ENCODE results near the gene LRRC9.

Gene LRRC9

GRCh38 chr14:59919570-59920377 lies at the start of gene LRRC9:
LRRC9 (plus strand) TSS chr14:59920144.
- Histone ChIP-seq H3K4me1 (no peaks in the 10 kb centered on the region), H3K9me3 (no peaks in the 10 kb centered on the region), H3K27me3 (ENCODE audit: low read depth) (no peaks in the 10 kb centered on the region), H3K4me3 (peak within 1 kb of the TSS; percentile 43), H3K36me3 (replicated peaks) (no peaks in the 10 kb centered on the region)
- in situ Hi-C loops (cut with MboI; ENCODE audit: low sequenced_read_pairs), result no loop called here
- DNase-seq (ENCODE audit: low spot score in 2 of 2), result peak; percentile 26 to 88

GRCh38 chr14:59870277-59871165 lies 49.4 kb upstream of the LRRC9 start, which contains the start of gene RTN1:
RTN1 (minus strand) TSS chr14:59870776; CDS start chr14:59870630, 146 bp downstream.
- no peaks in the 10 kb centered on the region for H3K36me3 ChIP-seq (replicated peaks)
- H3K9me3 ChIP-seq, result no peaks in the 10 kb centered on the region
- in situ Hi-C loops (cut with MboI; ENCODE audit: low sequenced_read_pairs), result no loop called here
- peak; percentile 73 to 76 for DNase-seq (ENCODE audit: low spot score in 2 of 2)
- peak within 1 kb of the TSS; percentile 30 for H3K4me3 ChIP-seq
- peaks cover 23% of the 10 kb centered on the region for H3K27me3 ChIP-seq (ENCODE audit: low read depth)
- H3K4me1 ChIP-seq, result no peaks in the 10 kb centered on the region

GRCh38 chr14:59871166-59871495 lies 48.8 kb upstream of the LRRC9 start:
- DNase-seq (ENCODE audit: low spot score in 2 of 2), result peak in 1 of 2 experiments; percentile 12
- no peaks in the 10 kb centered on the region for H3K36me3 ChIP-seq (replicated peaks)
- peak overlapping the region; percentile 30 for H3K4me3 ChIP-seq
- no peaks in the 10 kb centered on the region for H3K9me3 ChIP-seq
- in situ Hi-C loops (cut with MboI; ENCODE audit: low sequenced_read_pairs), result no loop called here
- H3K4me1 ChIP-seq, result no peaks in the 10 kb centered on the region
- peaks cover 23% of the 10 kb centered on the region for H3K27me3 ChIP-seq (ENCODE audit: low read depth)

- in situ Hi-C loops (cut with MboI; ENCODE audit: low sequenced_read_pairs), result no loop called here
- Histone ChIP-seq H3K9me3 (no peaks in the 10 kb centered on the region), H3K36me3 (replicated peaks) (no peaks in the 10 kb centered on the region), H3K4me3 (no peak overlapping the region), H3K27me3 (ENCODE audit: low read depth) (no peaks in the 10 kb centered on the region), H3K4me1 (no peaks in the 10 kb centered on the region)
- no peak for DNase-seq (ENCODE audit: low spot score in 2 of 2)
Observed at GRCh38 chr14:59882957-59883356, 37.0 kb upstream of the LRRC9 start.

GRCh38 chr14:59890676-59891075 lies 29.3 kb upstream of the LRRC9 start:
- Histone ChIP-seq H3K27me3 (ENCODE audit: low read depth) (no peaks in the 10 kb centered on the region), H3K9me3 (no peaks in the 10 kb centered on the region), H3K36me3 (replicated peaks) (no peaks in the 10 kb centered on the region), H3K4me3 (no peak overlapping the region), H3K4me1 (no peaks in the 10 kb centered on the region)
- in situ Hi-C loops (cut with MboI; ENCODE audit: low sequenced_read_pairs), result no loop called here
- no peak for DNase-seq (ENCODE audit: low spot score in 2 of 2)

- Histone ChIP-seq H3K4me3 (no peak overlapping the region), H3K9me3 (no peaks in the 10 kb centered on the region), H3K36me3 (replicated peaks) (no peaks in the 10 kb centered on the region), H3K27me3 (ENCODE audit: low read depth) (no peaks in the 10 kb centered on the region), H3K4me1 (no peaks in the 10 kb centered on the region)
- no peak for DNase-seq (ENCODE audit: low spot score in 2 of 2)
- in situ Hi-C loops (cut with MboI; ENCODE audit: low sequenced_read_pairs), result no loop called here
Observed at GRCh38 chr14:59895721-59896120, 24.2 kb upstream of the LRRC9 start.

GRCh38 chr14:59897757-59898383 lies 22.1 kb upstream of the LRRC9 start:
- DNase-seq (ENCODE audit: low spot score in 2 of 2), result peak in 1 of 2 experiments; percentile 18
- Histone ChIP-seq H3K4me3 (no peak overlapping the region), H3K36me3 (replicated peaks) (no peaks in the 10 kb centered on the region), H3K9me3 (no peaks in the 10 kb centered on the region), H3K27me3 (ENCODE audit: low read depth) (no peaks in the 10 kb centered on the region), H3K4me1 (no peaks in the 10 kb centered on the region)
- in situ Hi-C loops (cut with MboI; ENCODE audit: low sequenced_read_pairs), result no loop called here

GRCh38 chr14:59900556-59900955 lies 19.4 kb upstream of the LRRC9 start:
- H3K9me3 ChIP-seq, result no peaks in the 10 kb centered on the region
- no peaks in the 10 kb centered on the region for H3K36me3 ChIP-seq (replicated peaks)
- H3K4me3 ChIP-seq, result no peak overlapping the region
- H3K27me3 ChIP-seq (ENCODE audit: low read depth), result no peaks in the 10 kb centered on the region
- DNase-seq (ENCODE audit: low spot score in 2 of 2), result no peak
- in situ Hi-C loops (cut with MboI; ENCODE audit: low sequenced_read_pairs), result no loop called here
- no peaks in the 10 kb centered on the region for H3K4me1 ChIP-seq

- peaks cover 3% of the 10 kb centered on the region; the same call in 1 of the 2 replicates for H3K36me3 ChIP-seq (replicated peaks)
- in situ Hi-C loops (cut with MboI; ENCODE audit: low sequenced_read_pairs), result no loop called here
- H3K4me1 ChIP-seq, result no peaks in the 10 kb centered on the region
- no peaks in the 10 kb centered on the region for H3K27me3 ChIP-seq (ENCODE audit: low read depth)
- H3K4me3 ChIP-seq, result no peak overlapping the region
- H3K9me3 ChIP-seq, result no peaks in the 10 kb centered on the region
- no peak for DNase-seq (ENCODE audit: low spot score in 2 of 2)
Observed at GRCh38 chr14:59904184-59904583, 15.8 kb upstream of the LRRC9 start.

- in situ Hi-C loops (cut with MboI; ENCODE audit: low sequenced_read_pairs), result no loop called here
- no peak for DNase-seq (ENCODE audit: low spot score in 2 of 2)
- H3K36me3 ChIP-seq (replicated peaks), result peaks cover 3% of the 10 kb centered on the region; the same call in 1 of the 2 replicates
Observed at GRCh38 chr14:59905188-59905587, 14.8 kb upstream of the LRRC9 start.

GRCh38 chr14:59912443-59912842 lies 7.5 kb upstream of the LRRC9 start:
- Histone ChIP-seq H3K9me3 (no peaks in the 10 kb centered on the region), H3K4me1 (no peaks in the 10 kb centered on the region), H3K4me3 (no peak overlapping the region), H3K27me3 (ENCODE audit: low read depth) (0 out of 2 replicates have a peak, but pooled peaks cover 2% of the 10 kb centered on the region), H3K36me3 (replicated peaks) (no peaks in the 10 kb centered on the region)
- in situ Hi-C loops (cut with MboI; ENCODE audit: low sequenced_read_pairs), result no loop called here
- DNase-seq (ENCODE audit: low spot score in 2 of 2), result no peak

More at GRCh38 chr14:59905188-59905587, 14.8 kb upstream of the LRRC9 start:
- Histone ChIP-seq H3K4me3 (no peak overlapping the region), H3K27me3 (ENCODE audit: low read depth) (0 out of 2 replicates have a peak, but pooled peaks cover 2% of the 10 kb centered on the region), H3K4me1 (no peaks in the 10 kb centered on the region), H3K9me3 (no peaks in the 10 kb centered on the region)

- Histone ChIP-seq H3K9me3 (no peaks in the 10 kb centered on the region), H3K36me3 (replicated peaks) (no peaks in the 10 kb centered on the region), H3K27me3 (ENCODE audit: low read depth) (0 out of 2 replicates have a peak, but pooled peaks cover 2% of the 10 kb centered on the region), H3K4me1 (no peaks in the 10 kb centered on the region), H3K4me3 (no peak overlapping the region)
- DNase-seq (ENCODE audit: low spot score in 2 of 2), result no peak
- in situ Hi-C loops (cut with MboI; ENCODE audit: low sequenced_read_pairs), result no loop called here
Observed at GRCh38 chr14:59913187-59913586, 6.8 kb upstream of the LRRC9 start.

- no peaks in the 10 kb centered on the region for H3K36me3 ChIP-seq (replicated peaks)
- H3K4me3 ChIP-seq, result peak overlapping the region; percentile 43
- no peaks in the 10 kb centered on the region for H3K4me1 ChIP-seq
- in situ Hi-C loops (cut with MboI; ENCODE audit: low sequenced_read_pairs), result no loop called here
- H3K27me3 ChIP-seq (ENCODE audit: low read depth), result no peaks in the 10 kb centered on the region
- peak; percentile 31 to 59 for DNase-seq (ENCODE audit: low spot score in 2 of 2)
- H3K9me3 ChIP-seq, result no peaks in the 10 kb centered on the region
Observed at GRCh38 chr14:59918824-59919569, 947 bp upstream of the LRRC9 start.
